Nephron progenitor cell (in vitro differentiated cells): Measurements from ENCODE around the gene DHX32.
A peak's percentile ranks its signal among the peaks of the same experiment; 100 is the strongest.

Source experiments
- DNase-seq: peaks from one replicate; pipeline ENCODE4 v3.0.0; 2021
- H3K27ac Mint-ChIP-seq: 2 replicates; pipeline ENCODE4 v1.8.0; 2021; ENCODE audit warnings: mild to moderate bottlenecking, moderate library complexity, mixed read lengths
- H3K27me3 Mint-ChIP-seq: 2 replicates; pipeline ENCODE4 v1.8.0; 2021; ENCODE audit warnings: mild to moderate bottlenecking, low read depth, mixed read lengths; ENCODE audit not compliant: poor library complexity
- H3K36me3 Mint-ChIP-seq: 2 replicates; pipeline ENCODE4 v1.8.0; 2021; ENCODE audit warnings: low read depth, mixed read lengths
- H3K4me1 Mint-ChIP-seq: 2 replicates; pipeline ENCODE4 v1.8.0; 2021; ENCODE audit warnings: mixed read lengths
- H3K4me3 Mint-ChIP-seq: 2 replicates; pipeline ENCODE4 v1.8.0; 2021; ENCODE audit warnings: mild to moderate bottlenecking, moderate library complexity, mixed read lengths
- H3K9me3 Mint-ChIP-seq: 2 replicates; pipeline ENCODE4 v1.8.0; 2021; ENCODE audit warnings: mild to moderate bottlenecking, moderate library complexity, mixed read lengths
- CTCF ChIP-seq: fragments of 200-600 bp; sonication (generic); IDR thresholded peaks from 2 replicates; pipeline ENCODE4 v1.5.0; 2021; ENCODE audit warnings: antibody characterized with exemption

Gene DHX32

GRCh38 chr10:125822878-125823662 lies 58.0 kb downstream of the DHX32 start, which contains the start of the genes BCCIP and UROS:
Gene BCCIP (plus strand): TSS chr10:125823546. CDS start chr10:125823558, 12 bp downstream.
Gene UROS (minus strand): TSS chr10:125823258. CDS start chr10:125816499, 6,759 bp downstream.
- Mint-ChIP-seq H3K9me3 (no peaks in the 10 kb centered on the region), H3K4me1 (peaks cover 9% of the 10 kb centered on the region), H3K36me3 (peaks cover 10% of the 10 kb centered on the region), H3K27me3 (no peaks in the 10 kb centered on the region), H3K4me3 (peak within 1 kb of the TSS; percentile 85), H3K27ac (no peak within 1 kb of the TSS)
- peak; percentile 91 for DNase-seq
- TF ChIP-seq CTCF: no peak

- no peak for DNase-seq
- Mint-ChIP-seq H3K27ac (no peak overlapping the region), H3K4me3 (peak overlapping the region; percentile 72), H3K27me3 (no peaks in the 10 kb centered on the region), H3K4me1 (peaks cover 9% of the 10 kb centered on the region), H3K9me3 (no peaks in the 10 kb centered on the region), H3K36me3 (no peaks in the 10 kb centered on the region)
- TF ChIP-seq CTCF: no peak
Observed at GRCh38 chr10:125820701-125821100, 60.4 kb downstream of the DHX32 start.

GRCh38 chr10:125817337-125817946 lies 63.6 kb downstream of the DHX32 start:
- H3K4me1 Mint-ChIP-seq: peaks cover 9% of the 10 kb centered on the region
- no peak for DNase-seq
- no peaks in the 10 kb centered on the region for H3K27me3 Mint-ChIP-seq
- TF ChIP-seq CTCF: no peak
- H3K9me3 Mint-ChIP-seq: no peaks in the 10 kb centered on the region
- H3K36me3 Mint-ChIP-seq: peaks cover 25% of the 10 kb centered on the region
- H3K4me3 Mint-ChIP-seq: no peak overlapping the region
- no peak overlapping the region for H3K27ac Mint-ChIP-seq

GRCh38 chr10:125816548-125816947 lies 64.5 kb downstream of the DHX32 start:
- H3K9me3 Mint-ChIP-seq: no peaks in the 10 kb centered on the region
- peaks cover 29% of the 10 kb centered on the region for H3K36me3 Mint-ChIP-seq
- no peak for DNase-seq
- no peak overlapping the region for H3K4me3 Mint-ChIP-seq
- TF ChIP-seq CTCF: no peak
- H3K27me3 Mint-ChIP-seq: no peaks in the 10 kb centered on the region
- H3K4me1 Mint-ChIP-seq: peaks cover 4% of the 10 kb centered on the region
- H3K27ac Mint-ChIP-seq: no peak overlapping the region

- Mint-ChIP-seq H3K4me1 (no peaks in the 10 kb centered on the region), H3K36me3 (peaks cover 36% of the 10 kb centered on the region), H3K4me3 (no peak overlapping the region), H3K9me3 (no peaks in the 10 kb centered on the region), H3K27ac (no peak overlapping the region), H3K27me3 (no peaks in the 10 kb centered on the region)
- TF ChIP-seq CTCF: no peak
- DNase-seq: no peak
Observed at GRCh38 chr10:125815764-125816163, 65.3 kb downstream of the DHX32 start.
